HepG2 (cell line): ENCODE results near the gene APOC3. TPM values are rescaled to one million over a fixed set of nuclear protein-coding genes. Genes with fewer than 3 reads are reported as not detected.

Experiments used
- HMG20B ChIP-seq: conservative IDR thresholded peaks from 2 replicates; pipeline ENCODE4 v1.6.1; 2016; ENCODE audit warnings: missing genetic modification reagents, missing compliant biosample characterization
- HOXA3 ChIP-seq: sonication (generic); formaldehyde crosslinking; IDR thresholded peaks from 2 replicates; pipeline ENCODE4 v1.5.0; 2020; ENCODE audit warnings: missing genetic modification reagents
- KAT7 ChIP-seq: IDR thresholded peaks from 2 replicates; pipeline ENCODE4 v1.6.1; 2018; ENCODE audit warnings: borderline replicate concordance, missing compliant biosample characterization
- MAFK ChIP-seq, 2 experiments: IDR thresholded peaks in 1 of 2; conservative IDR thresholded peaks in 1 of 2; 2 replicates each; pipeline ENCODE4 v1.6.1; 2011; ENCODE audit warnings: improper control_type of control experiment in 2 of 2, low read length in 2 of 2
- MEIS1 ChIP-seq: sonication (generic); formaldehyde crosslinking; IDR thresholded peaks from 2 replicates; pipeline ENCODE4 v1.9.0; 2021; ENCODE audit warnings: mild to moderate bottlenecking, missing genetic modification reagents, moderate library complexity, borderline replicate concordance
- MXD4 ChIP-seq: IDR thresholded peaks from 2 replicates; pipeline ENCODE4 v1.6.1; 2016; ENCODE audit warnings: mild to moderate bottlenecking, missing biosample characterization, missing genetic modification reagents
- NFE2L1 ChIP-seq: sonication (generic); formaldehyde crosslinking; IDR thresholded peaks from 2 replicates; pipeline ENCODE4 v1.4.0; 2020; ENCODE audit warnings: missing genetic modification reagents, mild to moderate bottlenecking, borderline replicate concordance
- POLR2G ChIP-seq: fragments of 200-400 bp; formaldehyde crosslinking; IDR thresholded peaks from 2 replicates; pipeline ENCODE4 v1.6.1; 2018; ENCODE audit warnings: mild to moderate bottlenecking, low read depth, low read length, moderate library complexity
- PRDM10 ChIP-seq: sonication (generic); formaldehyde crosslinking; IDR thresholded peaks from 2 replicates; pipeline ENCODE4 v1.4.0; 2020; ENCODE audit warnings: low read depth, missing genetic modification reagents
- RBFOX2 ChIP-seq: fragments of 200-400 bp; formaldehyde crosslinking; IDR thresholded peaks from 2 replicates; pipeline ENCODE4 v1.6.1; 2017; ENCODE audit warnings: low read depth, mild to moderate bottlenecking, low read length
- RORA ChIP-seq: sonication (generic); formaldehyde crosslinking; IDR thresholded peaks from 2 replicates; pipeline ENCODE4 v1.5.0; 2020; ENCODE audit warnings: mild to moderate bottlenecking, missing genetic modification reagents, moderate library complexity
- SIN3A ChIP-seq: IDR thresholded peaks from 2 replicates; pipeline ENCODE4 v1.6.1; 2011; ENCODE audit warnings: low read depth, mild to moderate bottlenecking, control low read depth, low read length, borderline replicate concordance
- THRA ChIP-seq: sonication (generic); formaldehyde crosslinking; IDR thresholded peaks from 2 replicates; pipeline ENCODE4 v1.4.0; 2020; ENCODE audit warnings: missing genetic modification reagents, borderline replicate concordance
- TRIM24 ChIP-seq: sonication (generic); formaldehyde crosslinking; IDR thresholded peaks from 2 replicates; pipeline ENCODE4 v1.8.0; 2022; ENCODE audit warnings: mild to moderate bottlenecking, missing genetic modification reagents
- XBP1 ChIP-seq: sonication (generic); formaldehyde crosslinking; IDR thresholded peaks from 2 replicates; pipeline ENCODE4 v1.5.0; 2020; ENCODE audit warnings: missing genetic modification reagents
- ZNF136 ChIP-seq: sonication (generic); formaldehyde crosslinking; IDR thresholded peaks from 2 replicates; pipeline ENCODE4 v1.8.1; 2022; ENCODE audit warnings: low read depth, mild to moderate bottlenecking, moderate library complexity, missing genetic modification reagents
- ZNF292 ChIP-seq: sonication (generic); formaldehyde crosslinking; IDR thresholded peaks from 2 replicates; pipeline ENCODE4 v1.8.1; 2022; ENCODE audit warnings: mild to moderate bottlenecking, low read depth, missing genetic modification reagents, borderline replicate concordance
- ZNF34 ChIP-seq: sonication (generic); formaldehyde crosslinking; IDR thresholded peaks from 2 replicates; pipeline ENCODE4 v1.4.0; 2020; ENCODE audit warnings: mild to moderate bottlenecking, missing genetic modification reagents, borderline replicate concordance
- ZNF350 ChIP-seq: sonication (generic); formaldehyde crosslinking; IDR thresholded peaks from 2 replicates; pipeline ENCODE4 v1.4.0; 2020; ENCODE audit warnings: mild to moderate bottlenecking, low read depth, missing genetic modification reagents, borderline replicate concordance
- ZNF572 ChIP-seq: sonication (generic); formaldehyde crosslinking; IDR thresholded peaks from 2 replicates; pipeline ENCODE4 v1.5.1; 2020; ENCODE audit warnings: mild to moderate bottlenecking, missing genetic modification reagents
- ZNF7 ChIP-seq: IDR thresholded peaks from 2 replicates; pipeline ENCODE4 v1.6.1; 2016; ENCODE audit warnings: missing biosample characterization, missing genetic modification reagents
- ZNF839 ChIP-seq: sonication (generic); formaldehyde crosslinking; IDR thresholded peaks from 2 replicates; pipeline ENCODE4 v1.4.0; 2020; ENCODE audit warnings: missing genetic modification reagents, mild to moderate bottlenecking, borderline replicate concordance
- ZSCAN22 ChIP-seq: sonication (generic); formaldehyde crosslinking; IDR thresholded peaks from 2 replicates; pipeline ENCODE4 v1.4.0; 2020; ENCODE audit warnings: mild to moderate bottlenecking, missing genetic modification reagents
- polyA plus RNA-seq, 8 experiments: library from polyadenylated mRNA; depleted of rRNA in 3 of 8; stranded (reverse) in 7 of 8; unstranded in 1 of 8; fragments of >200 nt; fragmentation: Illumina TruSeq in 4 of 8; extraction: Trizol in 4 of 8; gene quantifications; 2 replicates each; pipeline versions ENCODE4 v1.2.1 to v1.2.3, GENCODE V29; 2011 to 2016; ENCODE audit warnings: low read depth in 4 of 8, missing spikeins in 1 of 8, mixed read lengths in 1 of 8; ENCODE audit not compliant: insufficient read depth in 1 of 8
- total RNA-seq, 5 experiments: library from RNA; depleted of rRNA; stranded (reverse); fragments of >200 nt; fragmentation: Illumina TruSeq; extraction: Trizol; gene quantifications; 2 replicates each; pipeline ENCODE4 v1.2.3, GENCODE V29; 2016; ENCODE audit warnings: low read depth in 1 of 5

The APOC3 gene
- total and polyA plus RNA-seq, 2 of the 13 experiments (the other 11 are each of a cell fraction or from before 2014, with no cell fraction given) = 314 to 687 TPM

- no peak for TF ChIP-seq PRDM10 (CRISPR knock-in tag)
- peak; percentile 71 for TF ChIP-seq HOXA3 (CRISPR knock-in tag)
- no peak for TF ChIP-seq ZNF136 (CRISPR knock-in tag)
- no peak for TF ChIP-seq ZNF292 (CRISPR knock-in tag)
- no peak for TF ChIP-seq RORA (CRISPR knock-in tag)
- TF ChIP-seq ZSCAN22 (CRISPR knock-in tag) = no peak
- 0 out of 2 replicates have a peak, but pooled peaks have one; percentile 24 for TF ChIP-seq ZNF572 (CRISPR knock-in tag)
- no peak for TF ChIP-seq ZNF34
- TF ChIP-seq HMG20B (CRISPR knock-in tag) = no peak
- TF ChIP-seq ZNF7 (CRISPR knock-in tag) = no peak
- no peak for TF ChIP-seq ZNF839 (CRISPR knock-in tag)
- peak; percentile 84 for TF ChIP-seq KAT7
- TF ChIP-seq RBFOX2 = peak; percentile 89
- TF ChIP-seq TRIM24 (CRISPR knock-in tag) = no peak
- TF ChIP-seq MEIS1 (CRISPR knock-in tag) = 0 out of 2 replicates have a peak, but pooled peaks have one; percentile 20
- peak; percentile 91 for TF ChIP-seq MXD4 (CRISPR knock-in tag)
- TF ChIP-seq THRA (CRISPR knock-in tag) = no peak
- peak; percentile 81 for TF ChIP-seq POLR2G
- TF ChIP-seq MAFK (conservative IDR thresholded peaks at IDR 0.05 in 1 of 2, IDR thresholded peaks at IDR 0.05 in 1 of 2; ENCODE audit: low read length in 2 of 2) = no peak
- TF ChIP-seq SIN3A = peak; percentile 94; the same call in 1 of the 2 replicates
- TF ChIP-seq NFE2L1 (CRISPR knock-in tag) = no peak
- TF ChIP-seq XBP1 = no peak
- TF ChIP-seq ZNF350 (CRISPR knock-in tag) = no peak
These were observed 41.8 kb upstream of the APOC3 start, which contains the start of gene ZPR1 (continued) for GRCh38 chr11:116787786-116788486.
